HG02943 (cell line): ENCODE data around the gene CEP162.
A peak's percentile ranks its signal among the peaks of the same experiment; 100 is the strongest.
"Not testable (repeated sequence)": the region's sequence is repeated elsewhere in the genome, so short reads cannot be mapped to it uniquely, and the experiment has no call there.

ENCODE experiments used
- ATAC-seq: cut with Tn5 transposase; IDR thresholded peaks from one replicate; pipeline ENCODE4 v1.9.1; 2021; ENCODE audit warnings: mild to moderate bottlenecking, low read depth, moderate library complexity; ENCODE audit not compliant: unreplicated experiment

Gene CEP162

GRCh38 chr6:84243240-84243639 is 15.8 kb upstream of the CEP162 start:
- no peak for ATAC-seq

GRCh38 chr6:84242265-84242664 is 14.8 kb upstream of the CEP162 start:
- ATAC-seq: no peak

- no peak for ATAC-seq
These were observed 728 bp upstream of the CEP162 start for GRCh38 chr6:84228198-84228543.

GRCh38 chr6:84227044-84227433 is 404 bp downstream of the CEP162 start:
- ATAC-seq: peak; percentile 6

GRCh38 chr6:84224251-84224650 is 3.2 kb downstream of the CEP162 start:
- ATAC-seq: no peak

GRCh38 chr6:84223608-84224007 is 3.8 kb downstream of the CEP162 start:
- ATAC-seq: not testable (repeated sequence)

- no peak for ATAC-seq
These were observed 5.0 kb downstream of the CEP162 start for GRCh38 chr6:84222426-84222825.

- no peak for ATAC-seq
These were observed 6.5 kb downstream of the CEP162 start for GRCh38 chr6:84220809-84221409.

- no peak for ATAC-seq
These were observed 9.4 kb downstream of the CEP162 start for GRCh38 chr6:84218091-84218490.

GRCh38 chr6:84213217-84213616 is 14.2 kb downstream of the CEP162 start:
- no peak for ATAC-seq

- no peak for ATAC-seq
These were observed 23.4 kb downstream of the CEP162 start for GRCh38 chr6:84204011-84204410.

- not testable (repeated sequence) for ATAC-seq
These were observed 27.5 kb downstream of the CEP162 start for GRCh38 chr6:84199987-84200386.

GRCh38 chr6:84197708-84198107 is 29.7 kb downstream of the CEP162 start:
- no peak for ATAC-seq

- ATAC-seq: no peak
These were observed 34.2 kb downstream of the CEP162 start for GRCh38 chr6:84193114-84193708.

GRCh38 chr6:84191802-84192201 is 35.6 kb downstream of the CEP162 start:
- ATAC-seq: no peak

- ATAC-seq: not testable (repeated sequence)
These were observed 38.1 kb downstream of the CEP162 start for GRCh38 chr6:84189356-84189755.

GRCh38 chr6:84183430-84183829 is 44.0 kb downstream of the CEP162 start:
- ATAC-seq: no peak

- ATAC-seq: no peak
These were observed 45.4 kb downstream of the CEP162 start for GRCh38 chr6:84182001-84182400.

- ATAC-seq: no peak
These were observed 50.2 kb downstream of the CEP162 start for GRCh38 chr6:84177241-84177640.

- no peak for ATAC-seq
These were observed 54.9 kb downstream of the CEP162 start for GRCh38 chr6:84172574-84172973.

GRCh38 chr6:84172080-84172479 is 55.4 kb downstream of the CEP162 start:
- ATAC-seq: no peak

GRCh38 chr6:84167457-84167856 is 60.0 kb downstream of the CEP162 start:
- no peak for ATAC-seq

GRCh38 chr6:84166395-84166794 is 61.0 kb downstream of the CEP162 start:
- ATAC-seq: no peak
